ENCODE measurements around the gene PIBF1. TPM values are rescaled to one million over a fixed set of nuclear protein-coding genes. Genes with fewer than 3 reads are reported as not detected.

The PIBF1 gene
- total and polyA plus RNA-seq, 10 of the 15 experiments (the other 5 are each of a cell fraction or from before 2014, with no cell fraction given), result 6.4 to 24.5 (median 11.1) TPM

GRCh38 chr13:72740015-72740414 is 41.9 kb upstream of the PIBF1 start (continued):
- no peak for TF ChIP-seq CTCF (IDR thresholded peaks at IDR 0.05 in 2 of 3, conservative IDR thresholded peaks at IDR 0.05 in 1 of 3; ENCODE audit: control insufficient read depth in 2 of 3, extremely low read depth in 1 of 3, insufficient read depth in 1 of 3, low read depth in 3 of 3, low read length in 3 of 3)
- TF ChIP-seq PAX8 (IDR thresholded peaks at IDR 0.05), result no peak
- no peak for TF ChIP-seq SREBF1 (IDR thresholded peaks at IDR 0.05; ENCODE audit: low read length)
- TF ChIP-seq CHD4 (IDR thresholded peaks at IDR 0.05), result no peak
- TF ChIP-seq EED (IDR thresholded peaks at IDR 0.05; ENCODE audit: low read depth), result no peak
- TF ChIP-seq GABPA (IDR thresholded peaks at IDR 0.05; ENCODE audit: low read depth), result no peak

- POLR2A ChIA-PET, result interaction anchor here (0.9 kb wide), 1 partner anchor 16 kb away, joined by 3 read pairs; no protein-coding TSS in a partner anchor
Observed at GRCh38 chr13:72745260-72745659, 36.7 kb upstream of the PIBF1 start.

More at GRCh38 chr13:72745260-72745659, 36.7 kb upstream of the PIBF1 start:
- CTCF ChIA-PET, result interaction anchor here (1.4 kb wide), 1 partner anchor 34 kb away, joined by 3 read pairs; no protein-coding TSS in a partner anchor
- Histone ChIP-seq H3K27ac (ENCODE audit: control insufficient read depth, insufficient read depth) (no peak overlapping the region), H2AFZ (ENCODE audit: control insufficient read depth, low read depth, low read length) (no peak overlapping the region), H3K4me3 (no peak overlapping the region), H3K79me2 (ENCODE audit: control insufficient read depth, insufficient read depth, low read length) (peaks cover 3% of the 10 kb centered on the region), H3K36me3 (ENCODE audit: control insufficient read depth in 2 of 2, insufficient read depth in 2 of 2, low read length in 1 of 2) (peaks cover 6 to 38% of the 10 kb centered on the region in 2 experiments; a peak in 3 of 4 replicates), H3K9ac (ENCODE audit: control insufficient read depth, insufficient read depth, low read length) (no peak overlapping the region), H3K9me3 (replicated peaks; ENCODE audit: control insufficient read depth, insufficient read depth, low read length) (no peaks in the 10 kb centered on the region), H4K20me1 (ENCODE audit: control insufficient read depth, insufficient read depth) (no peaks in the 10 kb centered on the region), H3K4me1 (ENCODE audit: control insufficient read depth, insufficient read depth, low read length) (no peaks in the 10 kb centered on the region), H3K27me3 (replicated peaks in 1 of 2; ENCODE audit: control insufficient read depth in 2 of 2, insufficient read depth in 2 of 2, low read length in 1 of 2) (no peaks in the 10 kb centered on the region), H3K4me2 (ENCODE audit: control insufficient read depth, insufficient read depth) (no peak overlapping the region)
- intact Hi-C loops (cut with micrococcal nuclease; ENCODE audit: unreplicated experiment), result no loop called here
- RAD21 ChIA-PET (ENCODE audit: unreplicated experiment), result no interaction called here
- TF ChIP-seq NFXL1 (IDR thresholded peaks at IDR 0.05; ENCODE audit: borderline replicate concordance) (no peak), ATF2 (IDR thresholded peaks at IDR 0.05; ENCODE audit: low read length) (no peak), SKIL (IDR thresholded peaks at IDR 0.05; ENCODE audit: low read depth, poor library complexity, severe bottlenecking) (no peak), CTCF (IDR thresholded peaks at IDR 0.05 in 2 of 3, conservative IDR thresholded peaks at IDR 0.05 in 1 of 3; ENCODE audit: control insufficient read depth in 2 of 3, extremely low read depth in 1 of 3, insufficient read depth in 1 of 3, low read depth in 3 of 3, low read length in 3 of 3) (no peak), POLR2AphosphoS2 (IDR thresholded peaks at IDR 0.05; ENCODE audit: low read depth, low read length) (no peak), PKNOX1 (IDR thresholded peaks at IDR 0.05) (no peak)
- no TSS peak for BruUV-seq (replicated peaks)
- FAIRE-seq (no peak), ATAC-seq (peak; percentile 27; the same call in 2 of the 3 replicates), DNase-seq (ENCODE audit: low read depth, low spot score) (no peak)
- SMC1A ChIA-PET (ENCODE audit: uncharacterized antibody, unreplicated experiment), result interaction anchor here (0.8 to 1.4 kb wide), 2 partner anchors 12 to 34 kb away, joined by 3 read pairs; no protein-coding TSS in a partner anchor
- in situ Hi-C loops (cut with MboI), result no loop called here
- 0% methylated on average over 1 of the region's 1 CpG for WGBS (ENCODE audit: insufficient coverage, insufficient replicate concordance, low lambda C conversion rate, missing lambda C conversion rate)

Measured in GM12878 (cell line).